H1 (cell line): ENCODE data around the gene PCDH9. TPM values are rescaled to one million over a fixed set of nuclear protein-coding genes. Genes with fewer than 3 reads are reported as not detected.

Experiments
- CTCF ChIA-PET: fragments of 300-600 bp; sonication (Branson Sonifier 250); formaldehyde crosslinking; loops from one replicate; lab custom pipeline; 2021; ENCODE audit not compliant: partially characterized antibody; lab: Charles Lee
- POLR2A ChIA-PET: fragments of 300-600 bp; sonication (Branson Sonifier 250); formaldehyde crosslinking; loops from one replicate; lab custom pipeline; 2021; ENCODE audit warnings: inconsistent platforms; ENCODE audit not compliant: partially characterized antibody; lab: Charles Lee
- DNase-seq, 2 experiments: peaks; one replicate each; pipeline versions ENCODE4 v3.0.0 to v3.0.0-alpha.2; 2010 to 2022; ENCODE audit warnings: low spot score in 2 of 2, low read depth in 1 of 2, mixed read lengths in 1 of 2
- FAIRE-seq: peaks from 2 replicates; lab custom pipeline; 2011; peaks lifted over from hg19 to GRCh38; lab: Jason Lieb, UNC
- H2AFZ ChIP-seq: 2 replicates; pipeline ENCODE4 v1.8.1; 2012; ENCODE audit warnings: low read length, inconsistent platforms
- H2AK5ac ChIP-seq: 2 replicates; pipeline ENCODE4 v1.6.1; 2013; ENCODE audit warnings: low read depth, low read length
- H2BK120ac ChIP-seq: replicated peaks from 2 replicates; pipeline ENCODE3; 2013; ENCODE audit warnings: low read depth, low read length, inconsistent platforms
- H2BK12ac ChIP-seq: 2 replicates; pipeline ENCODE4 v1.6.1; 2013; ENCODE audit warnings: low read depth, low read length
- H2BK15ac ChIP-seq: 2 replicates; pipeline ENCODE4 v1.6.1; 2013; ENCODE audit warnings: low read length
- H2BK20ac ChIP-seq: 2 replicates; pipeline ENCODE4 v1.6.1; 2013; ENCODE audit warnings: low read length
- H2BK5ac ChIP-seq: 2 replicates; pipeline ENCODE4 v1.6.1; 2013; ENCODE audit warnings: low read depth, low read length
- H3K14ac ChIP-seq: 2 replicates; pipeline ENCODE4 v1.6.1; 2013; ENCODE audit warnings: inconsistent platforms; ENCODE audit not compliant: insufficient read length
- H3K18ac ChIP-seq: 2 replicates; pipeline ENCODE4 v1.6.1; 2013; ENCODE audit warnings: low read length; ENCODE audit errors: extremely low read depth
- H3K23ac ChIP-seq: 2 replicates; pipeline ENCODE4 v1.6.1; 2013; ENCODE audit warnings: inconsistent platforms; ENCODE audit not compliant: insufficient read length
- H3K23me2 ChIP-seq: 2 replicates; pipeline ENCODE4 v1.6.1; 2013; ENCODE audit warnings: low read depth, low read length
- H3K27ac ChIP-seq: 2 replicates; pipeline ENCODE4 v1.6.1; 2011; ENCODE audit warnings: low read depth, low read length, inconsistent platforms
- H3K27me3 ChIP-seq, 4 experiments: replicated peaks in 1 of 4; 1 replicate in 1 of 4; 2 replicates in 3 of 4; pipeline versions ENCODE4 v1.6.1 to v1.8.1; 2011 to 2013; ENCODE audit warnings: low read length in 3 of 4, mild to moderate bottlenecking in 3 of 4, inconsistent platforms in 2 of 4, mixed read lengths in 2 of 4, moderate library complexity in 1 of 4; ENCODE audit not compliant: control insufficient read depth in 3 of 4, insufficient read depth in 3 of 4; ENCODE audit errors: extremely low read depth in 1 of 4
- H3K36me3 ChIP-seq, 4 experiments: 2 replicates each; pipeline versions ENCODE4 v1.6.1 to v1.8.1; 2011 to 2013; ENCODE audit warnings: mild to moderate bottlenecking in 4 of 4, low read length in 3 of 4, moderate library complexity in 2 of 4, control low read depth in 1 of 4, inconsistent platforms in 1 of 4; ENCODE audit not compliant: insufficient read depth in 4 of 4, control insufficient read depth in 2 of 4
- H3K4ac ChIP-seq: replicated peaks from 2 replicates; pipeline ENCODE3; 2013; ENCODE audit warnings: low read length, low read depth, mixed read lengths, inconsistent platforms; ENCODE audit not compliant: insufficient read length
- H3K4me1 ChIP-seq, 4 experiments: replicated peaks in 1 of 4; 1 replicate in 1 of 4; 2 replicates in 3 of 4; pipeline versions ENCODE4 v1.6.1 to v1.8.1; 2011 to 2013; ENCODE audit warnings: low read length in 3 of 4, inconsistent platforms in 2 of 4, mixed read lengths in 1 of 4; ENCODE audit not compliant: insufficient read depth in 4 of 4, control insufficient read depth in 3 of 4
- H3K4me2 ChIP-seq, 2 experiments: 2 replicates each; pipeline versions ENCODE4 v1.6.1 to v1.8.1; 2011 to 2013; ENCODE audit warnings: low read depth in 2 of 2, low read length in 2 of 2, control low read depth in 1 of 2, inconsistent platforms in 1 of 2, mild to moderate bottlenecking in 1 of 2; ENCODE audit not compliant: insufficient read depth in 1 of 2
- H3K4me3 ChIP-seq, 4 experiments: fragments of 200-600, 300-600 bp in 1 of 4; sonication (generic), shearing (Covaris generic), sonication (Bioruptor Twin) in 1 of 4; 2 replicates each; pipeline versions ENCODE4 v1.5.1 to v1.8.1; 2011 to 2016; ENCODE audit warnings: low read length in 4 of 4, low read depth in 3 of 4, control low read depth in 2 of 4, inconsistent platforms in 2 of 4, mild to moderate bottlenecking in 2 of 4, mixed read lengths in 1 of 4, moderate library complexity in 1 of 4; ENCODE audit not compliant: insufficient read depth in 2 of 4; ENCODE audit errors: extremely low read depth in 1 of 4
- H3K56ac ChIP-seq: replicated peaks from 2 replicates; pipeline ENCODE3; 2013; ENCODE audit warnings: low read depth, mild to moderate bottlenecking, mixed read lengths, low read length, inconsistent platforms; ENCODE audit not compliant: insufficient read length
- H3K79me1 ChIP-seq: 2 replicates; pipeline ENCODE4 v1.6.1; 2013; ENCODE audit warnings: low read depth, low read length, control low read depth
- H3K79me2 ChIP-seq, 2 experiments: 2 replicates each; pipeline versions ENCODE4 v1.6.1 to v1.8.1; 2012 to 2013; ENCODE audit warnings: low read length in 2 of 2, mild to moderate bottlenecking in 2 of 2, inconsistent platforms in 1 of 2; ENCODE audit not compliant: insufficient read depth in 2 of 2, control insufficient read depth in 1 of 2
- H3K9ac ChIP-seq, 4 experiments: replicated peaks in 1 of 4; 1 replicate in 1 of 4; 2 replicates in 3 of 4; pipeline versions ENCODE4 v1.6.1 to v1.8.1; 2011 to 2013; ENCODE audit warnings: low read depth in 3 of 4, low read length in 3 of 4, control low read depth in 2 of 4, mild to moderate bottlenecking in 2 of 4, moderate library complexity in 2 of 4, inconsistent platforms in 1 of 4; ENCODE audit errors: extremely low read depth in 1 of 4
- H3K9me3 ChIP-seq, 2 experiments: 2 replicates each; pipeline versions ENCODE4 v1.6.1 to v1.8.1; 2012 to 2013; ENCODE audit warnings: mild to moderate bottlenecking in 2 of 2, moderate library complexity in 2 of 2, control low read depth in 1 of 2, inconsistent platforms in 1 of 2, low read depth in 1 of 2, low read length in 1 of 2, mixed read lengths in 1 of 2; ENCODE audit not compliant: insufficient read depth in 2 of 2
- H4K20me1 ChIP-seq, 2 experiments: replicated peaks in 1 of 2; 2 replicates each; pipeline versions ENCODE3 to v1.8.1; 2011 to 2013; ENCODE audit warnings: inconsistent platforms in 2 of 2, low read length in 2 of 2, mild to moderate bottlenecking in 1 of 2; ENCODE audit not compliant: insufficient read depth in 2 of 2, control insufficient read depth in 1 of 2
- H4K5ac ChIP-seq: 2 replicates; pipeline ENCODE4 v1.6.1; 2013; ENCODE audit warnings: low read length, low read depth, mixed read lengths, inconsistent platforms; ENCODE audit not compliant: insufficient read length
- H4K8ac ChIP-seq: 2 replicates; pipeline ENCODE4 v1.8.0; 2013; ENCODE audit warnings: mild to moderate bottlenecking, moderate library complexity, low read length, inconsistent platforms; ENCODE audit not compliant: insufficient read depth; ENCODE audit errors: extremely low read depth
- H4K91ac ChIP-seq: replicated peaks from 2 replicates; pipeline ENCODE3; 2013; ENCODE audit warnings: low read length, mixed read lengths, inconsistent platforms; ENCODE audit not compliant: insufficient read length
- CHD1 ChIP-seq: IDR thresholded peaks from 2 replicates; pipeline ENCODE4 v1.6.1; 2012; ENCODE audit warnings: low read depth, low read length, improper control_type of control experiment
- CHD2 ChIP-seq: IDR thresholded peaks from 2 replicates; pipeline ENCODE4 v1.6.1; 2012; ENCODE audit warnings: low read length, improper control_type of control experiment
- GTF2F1 ChIP-seq: IDR thresholded peaks from 2 replicates; pipeline ENCODE4 v1.6.1; 2012; ENCODE audit warnings: low read depth, low read length, improper control_type of control experiment, borderline replicate concordance
- HDAC6 ChIP-seq: IDR thresholded peaks from one replicate; pipeline ENCODE4 v1.7.1; 2012; ENCODE audit warnings: low read depth, mild to moderate bottlenecking, inconsistent platforms, low read length, moderate library complexity
- KDM1A ChIP-seq: fragments of 200-600, 300-600 bp; sonication (generic); IDR thresholded peaks from 2 replicates; pipeline ENCODE4 v1.7.1; 2016; ENCODE audit warnings: mild to moderate bottlenecking, low read length, borderline replicate concordance
- MAFK ChIP-seq: IDR thresholded peaks from 2 replicates; pipeline ENCODE4 v1.6.1; 2012; ENCODE audit warnings: low read depth, mild to moderate bottlenecking, improper control_type of control experiment, low read length
- PHF8 ChIP-seq: fragments of 200-600 bp; sonication (generic); conservative IDR thresholded peaks from 2 replicates; pipeline ENCODE4 v1.7.1; 2012; ENCODE audit warnings: low read depth, mild to moderate bottlenecking, inconsistent platforms, low read length, moderate library complexity
- POLR2A ChIP-seq, 2 experiments: IDR thresholded peaks; 1 replicate in 1 of 2; 2 replicates in 1 of 2; pipeline ENCODE4 v1.6.1; 2011; ENCODE audit warnings: low read depth in 2 of 2, low read length in 2 of 2, mild to moderate bottlenecking in 2 of 2; ENCODE audit errors: control extremely low read depth in 1 of 2
- POLR2AphosphoS5 ChIP-seq: IDR thresholded peaks from 2 replicates; pipeline ENCODE4 v1.6.1; 2011; ENCODE audit warnings: low read depth, low read length
- RBBP5 ChIP-seq: IDR thresholded peaks from 2 replicates; pipeline ENCODE4 v1.7.1; 2012; ENCODE audit warnings: low read depth, mild to moderate bottlenecking, inconsistent platforms, low read length, moderate library complexity, borderline replicate concordance
- SAP30 ChIP-seq: fragments of 300-600 bp; sonication (generic); IDR thresholded peaks from 2 replicates; pipeline ENCODE4 v1.7.1; 2012; ENCODE audit warnings: low read length, moderate library complexity, mild to moderate bottlenecking, inconsistent platforms; ENCODE audit not compliant: insufficient read depth, insufficient replicate concordance
- SUZ12 ChIP-seq: fragments of 200-600 bp; sonication (generic); IDR thresholded peaks from 2 replicates; pipeline ENCODE4 v1.6.1; 2012; ENCODE audit warnings: mild to moderate bottlenecking, inconsistent platforms, low read length, moderate library complexity, mixed read lengths
- TCF12 ChIP-seq: IDR thresholded peaks from 2 replicates; pipeline ENCODE4 v1.6.1; 2011; ENCODE audit warnings: low read depth, mild to moderate bottlenecking, low read length
- TEAD4 ChIP-seq: IDR thresholded peaks from 2 replicates; pipeline ENCODE4 v1.6.1; 2012; ENCODE audit warnings: low read depth, low read length, inconsistent platforms, mixed read lengths
- ZNF274 ChIP-seq: IDR thresholded peaks from 2 replicates; pipeline ENCODE4 v1.7.0; 2012; ENCODE audit warnings: low read length, borderline replicate concordance; ENCODE audit errors: extremely low read depth
- WGBS, 2 experiments: shearing (Covaris generic) in 1 of 2; methylation state at CpG; one replicate each; pipeline versions ENCODE4 v1.1.6 to v1.1.7; 2013 to 2015; ENCODE audit warnings: low lambda C conversion rate in 2 of 2, mixed read lengths in 2 of 2, inconsistent platforms in 1 of 2, low coverage in 1 of 2, missing lambda C conversion rate in 1 of 2; ENCODE audit not compliant: insufficient replicate concordance in 2 of 2, insufficient coverage in 1 of 2, insufficient read length in 1 of 2; ENCODE audit errors: extremely low coverage in 1 of 2, missing lambda C conversion rate in 1 of 2; 5-methylcytosine and 5-hydroxymethylcytosine counted together
- polyA plus RNA-seq, 7 experiments: library from polyadenylated mRNA; depleted of rRNA in 3 of 7; stranded (reverse) in 5 of 7; unstranded in 2 of 7; fragments of >200 nt in 5 of 7; fragments of 200-250 nt in 2 of 7; gene quantifications; 1 replicate in 5 of 7; 2 replicates in 1 of 7; 4 replicates in 1 of 7; pipeline versions ENCODE4 v1.2.1 to v1.2.3, GENCODE V29; 2011 to 2013; ENCODE audit warnings: missing spikeins in 2 of 7, mixed read lengths in 2 of 7
- total RNA-seq: library from RNA; stranded (reverse); fragmentation: NEBNext Ultra II Directional; extraction: Animal tissue kit (Norgen Biotek cat#: 25700); gene quantifications from 2 replicates; pipeline ENCODE4 v1.2.1, GENCODE V29; 2021
- TF ChIP-seq, protein P1 (sequence below): IDR thresholded peaks from 2 replicates; pipeline ENCODE4 v1.6.1; 2012; ENCODE audit warnings: inconsistent platforms

The PCDH9 gene
- total and polyA plus RNA-seq, 2 of the 8 experiments (the other 6 are each of a cell fraction or from before 2014, with no cell fraction given) = 0.12 to 0.60 TPM

DNA sequence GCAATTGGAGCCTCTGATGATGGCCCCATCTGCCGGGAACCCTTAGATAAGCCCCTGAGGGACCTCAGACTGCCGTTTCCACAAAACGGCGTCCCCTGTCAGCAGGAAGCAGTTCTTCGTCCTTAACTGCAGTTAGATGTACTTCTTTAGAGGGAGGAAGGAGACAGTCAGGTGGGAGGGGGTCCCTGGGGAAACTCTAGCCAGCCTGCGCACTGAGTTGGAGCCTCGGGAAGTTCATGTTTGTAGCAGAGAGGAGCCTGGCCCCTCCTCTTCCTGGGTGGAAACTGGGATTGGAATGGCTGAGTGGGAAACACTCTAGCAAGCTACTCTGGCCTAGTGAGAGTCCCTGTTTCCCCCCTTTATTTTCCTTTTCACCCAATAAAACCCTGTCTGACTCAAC lies 612.4 kb downstream of the PCDH9 start:
- Histone ChIP-seq H2BK120ac (no peak overlapping the region), H3K56ac (no peak overlapping the region), H3K4me2 (no peak overlapping the region), H2BK12ac (no peak overlapping the region), H3K36me3 (no peaks in the 10 kb centered on the region), H3K4me3 (no peak overlapping the region), H3K27me3 (no peaks in the 10 kb centered on the region), H2BK20ac (no peak overlapping the region), H4K20me1 (no peaks in the 10 kb centered on the region), H3K4ac (no peak overlapping the region), H3K4me1 (no peaks in the 10 kb centered on the region), H2BK15ac (no peak overlapping the region), H4K5ac (no peak overlapping the region), H2BK5ac (no peak overlapping the region), H4K8ac (no peak overlapping the region), H3K14ac (no peak overlapping the region), H3K23me2 (no peaks in the 10 kb centered on the region), H3K18ac (no peak overlapping the region), H3K9ac (no peak overlapping the region), H2AFZ (0 out of 2 replicates have a peak overlapping the region, but pooled peaks have one; percentile 29), H3K9me3 (no peaks in the 10 kb centered on the region; a peak in 1 of 4 replicates), H3K79me2 (no peaks in the 10 kb centered on the region), H4K91ac (no peak overlapping the region), H3K27ac (no peak overlapping the region), H2AK5ac (no peak overlapping the region), H3K79me1 (no peaks in the 10 kb centered on the region), H3K23ac (no peak overlapping the region)
- POLR2A ChIA-PET = no interaction called here
- no peak for FAIRE-seq
- WGBS, 2 experiments = 91% methylated on average over 7 of the region's 7 CpGs; no CpG with 5 or more reads in 1 of the 2 experiments
- no peak for DNase-seq
- CTCF ChIA-PET = interaction anchor here (1.4 to 2.0 kb wide), 3 partner anchors 30 to 710 kb away, joined by 3 to 5 read pairs (median 5); no protein-coding TSS in a partner anchor
- TF ChIP-seq CHD1 (no peak), SAP30 (no peak), ZNF274 (no peak), RBBP5 (no peak), HDAC6 (no peak), GTF2F1 (no peak), SUZ12 (no peak), TEAD4 (no peak), KDM1A (no peak), POLR2A (IDR thresholded peaks at IDR 0.05; ENCODE audit: control extremely low read depth in 1 of 2, low read depth in 2 of 2, low read length in 2 of 2) (no peak), MAFK (no peak), PHF8 (no peak), CHD2 (no peak), TCF12 (no peak), POLR2AphosphoS5 (no peak)
- TF ChIP-seq, protein P1, sequence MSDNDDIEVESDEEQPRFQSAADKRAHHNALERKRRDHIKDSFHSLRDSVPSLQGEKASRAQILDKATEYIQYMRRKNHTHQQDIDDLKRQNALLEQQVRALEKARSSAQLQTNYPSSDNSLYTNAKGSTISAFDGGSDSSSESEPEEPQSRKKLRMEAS = no peak
